ENCODE results near the gene RALGAPA1. TPM values are rescaled to one million over a fixed set of nuclear protein-coding genes. Genes with fewer than 3 reads are reported as not detected.

Gene RALGAPA1
- total and polyA plus RNA-seq, 2 experiments from 2014 or later = 21.9 to 27.3 TPM

- TF ChIP-seq REST (IDR thresholded peaks at IDR 0.05; ENCODE audit: unreplicated experiment) (no peak), NANOG (IDR thresholded peaks at IDR 0.05; ENCODE audit: borderline replicate concordance) (no peak), EZH2 (IDR thresholded peaks at IDR 0.05; ENCODE audit: low read depth, unreplicated experiment) (no peak), POLR2AphosphoS5 (IDR thresholded peaks at IDR 0.05; ENCODE audit: low read depth) (no peak), JUNB (IDR thresholded peaks at IDR 0.05; ENCODE audit: unreplicated experiment) (no peak)
- TF ChIP-seq, protein P1, sequence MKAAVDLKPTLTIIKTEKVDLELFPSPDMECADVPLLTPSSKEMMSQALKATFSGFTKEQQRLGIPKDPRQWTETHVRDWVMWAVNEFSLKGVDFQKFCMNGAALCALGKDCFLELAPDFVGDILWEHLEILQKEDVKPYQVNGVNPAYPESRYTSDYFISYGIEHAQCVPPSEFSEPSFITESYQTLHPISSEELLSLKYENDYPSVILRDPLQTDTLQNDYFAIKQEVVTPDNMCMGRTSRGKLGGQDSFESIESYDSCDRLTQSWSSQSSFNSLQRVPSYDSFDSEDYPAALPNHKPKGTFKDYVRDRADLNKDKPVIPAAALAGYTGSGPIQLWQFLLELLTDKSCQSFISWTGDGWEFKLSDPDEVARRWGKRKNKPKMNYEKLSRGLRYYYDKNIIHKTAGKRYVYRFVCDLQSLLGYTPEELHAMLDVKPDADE (IDR thresholded peaks at IDR 0.05) = no peak
These were observed 94.0 kb downstream of the RALGAPA1 start (continued) for GRCh38 chr14:35715079-35715478.

DNA sequence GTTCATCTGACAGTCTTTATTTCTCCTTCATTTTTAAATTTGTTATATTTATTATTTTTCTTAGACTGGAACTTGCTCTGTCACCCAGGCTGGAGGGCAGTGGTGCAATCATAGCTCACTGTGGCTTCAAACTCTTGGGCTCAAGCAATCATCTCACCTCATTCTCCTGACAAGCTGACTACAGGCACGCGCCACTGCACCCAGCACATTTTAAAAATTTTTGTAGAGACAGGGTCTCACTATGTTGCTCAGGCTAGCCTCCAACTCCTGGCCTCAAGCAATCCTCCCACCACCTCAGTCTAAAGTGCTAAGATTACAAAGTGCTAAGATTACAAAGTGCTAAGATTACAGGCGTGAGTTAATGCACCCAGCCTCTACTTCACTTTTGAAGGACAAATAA, 96.6 kb downstream of the RALGAPA1 start:
- DNase-seq (ENCODE audit: low spot score) (no peak), ATAC-seq (no peak)
- Histone ChIP-seq H3K36me3 (ENCODE audit: insufficient read depth) (no peaks in the 10 kb centered on the region), H3K27ac (ENCODE audit: low read depth) (no peak overlapping the region), H3K4me2 (no peak overlapping the region), H2AFZ (no peak overlapping the region), H3F3A (replicated peaks; ENCODE audit: low read depth) (no peaks in the 10 kb centered on the region), H4K20me1 (replicated peaks; ENCODE audit: insufficient read depth) (no peaks in the 10 kb centered on the region), H3K27me3 (ENCODE audit: insufficient read depth) (no peaks in the 10 kb centered on the region), H3K9me2 (ENCODE audit: insufficient read depth) (no peaks in the 10 kb centered on the region), H3K79me2 (replicated peaks; ENCODE audit: insufficient read depth) (no peaks in the 10 kb centered on the region), H3K4me1 (ENCODE audit: insufficient read depth) (no peaks in the 10 kb centered on the region), H3K4me3 (no peak overlapping the region)
- peaks cover 7% of the 10 kb centered on the region; the same call in 2 of the 3 replicates for H3K36me3 Mint-ChIP-seq (ENCODE audit: low read depth)
- H3K4me1 Mint-ChIP-seq = peaks cover 4% of the 10 kb centered on the region; the same call in 2 of the 3 replicates
- no peak overlapping the region for H3K4me3 Mint-ChIP-seq
- no peak overlapping the region for H3K27ac Mint-ChIP-seq
- H3K27me3 Mint-ChIP-seq (ENCODE audit: insufficient read depth, low read depth, poor library complexity) = no peaks in the 10 kb centered on the region
- no peaks in the 10 kb centered on the region for H3K9me3 Mint-ChIP-seq
- TF ChIP-seq EZH2phosphoT487 (IDR thresholded peaks at IDR 0.05; ENCODE audit: unreplicated experiment) = no peak
- TF ChIP-seq, protein P2, sequence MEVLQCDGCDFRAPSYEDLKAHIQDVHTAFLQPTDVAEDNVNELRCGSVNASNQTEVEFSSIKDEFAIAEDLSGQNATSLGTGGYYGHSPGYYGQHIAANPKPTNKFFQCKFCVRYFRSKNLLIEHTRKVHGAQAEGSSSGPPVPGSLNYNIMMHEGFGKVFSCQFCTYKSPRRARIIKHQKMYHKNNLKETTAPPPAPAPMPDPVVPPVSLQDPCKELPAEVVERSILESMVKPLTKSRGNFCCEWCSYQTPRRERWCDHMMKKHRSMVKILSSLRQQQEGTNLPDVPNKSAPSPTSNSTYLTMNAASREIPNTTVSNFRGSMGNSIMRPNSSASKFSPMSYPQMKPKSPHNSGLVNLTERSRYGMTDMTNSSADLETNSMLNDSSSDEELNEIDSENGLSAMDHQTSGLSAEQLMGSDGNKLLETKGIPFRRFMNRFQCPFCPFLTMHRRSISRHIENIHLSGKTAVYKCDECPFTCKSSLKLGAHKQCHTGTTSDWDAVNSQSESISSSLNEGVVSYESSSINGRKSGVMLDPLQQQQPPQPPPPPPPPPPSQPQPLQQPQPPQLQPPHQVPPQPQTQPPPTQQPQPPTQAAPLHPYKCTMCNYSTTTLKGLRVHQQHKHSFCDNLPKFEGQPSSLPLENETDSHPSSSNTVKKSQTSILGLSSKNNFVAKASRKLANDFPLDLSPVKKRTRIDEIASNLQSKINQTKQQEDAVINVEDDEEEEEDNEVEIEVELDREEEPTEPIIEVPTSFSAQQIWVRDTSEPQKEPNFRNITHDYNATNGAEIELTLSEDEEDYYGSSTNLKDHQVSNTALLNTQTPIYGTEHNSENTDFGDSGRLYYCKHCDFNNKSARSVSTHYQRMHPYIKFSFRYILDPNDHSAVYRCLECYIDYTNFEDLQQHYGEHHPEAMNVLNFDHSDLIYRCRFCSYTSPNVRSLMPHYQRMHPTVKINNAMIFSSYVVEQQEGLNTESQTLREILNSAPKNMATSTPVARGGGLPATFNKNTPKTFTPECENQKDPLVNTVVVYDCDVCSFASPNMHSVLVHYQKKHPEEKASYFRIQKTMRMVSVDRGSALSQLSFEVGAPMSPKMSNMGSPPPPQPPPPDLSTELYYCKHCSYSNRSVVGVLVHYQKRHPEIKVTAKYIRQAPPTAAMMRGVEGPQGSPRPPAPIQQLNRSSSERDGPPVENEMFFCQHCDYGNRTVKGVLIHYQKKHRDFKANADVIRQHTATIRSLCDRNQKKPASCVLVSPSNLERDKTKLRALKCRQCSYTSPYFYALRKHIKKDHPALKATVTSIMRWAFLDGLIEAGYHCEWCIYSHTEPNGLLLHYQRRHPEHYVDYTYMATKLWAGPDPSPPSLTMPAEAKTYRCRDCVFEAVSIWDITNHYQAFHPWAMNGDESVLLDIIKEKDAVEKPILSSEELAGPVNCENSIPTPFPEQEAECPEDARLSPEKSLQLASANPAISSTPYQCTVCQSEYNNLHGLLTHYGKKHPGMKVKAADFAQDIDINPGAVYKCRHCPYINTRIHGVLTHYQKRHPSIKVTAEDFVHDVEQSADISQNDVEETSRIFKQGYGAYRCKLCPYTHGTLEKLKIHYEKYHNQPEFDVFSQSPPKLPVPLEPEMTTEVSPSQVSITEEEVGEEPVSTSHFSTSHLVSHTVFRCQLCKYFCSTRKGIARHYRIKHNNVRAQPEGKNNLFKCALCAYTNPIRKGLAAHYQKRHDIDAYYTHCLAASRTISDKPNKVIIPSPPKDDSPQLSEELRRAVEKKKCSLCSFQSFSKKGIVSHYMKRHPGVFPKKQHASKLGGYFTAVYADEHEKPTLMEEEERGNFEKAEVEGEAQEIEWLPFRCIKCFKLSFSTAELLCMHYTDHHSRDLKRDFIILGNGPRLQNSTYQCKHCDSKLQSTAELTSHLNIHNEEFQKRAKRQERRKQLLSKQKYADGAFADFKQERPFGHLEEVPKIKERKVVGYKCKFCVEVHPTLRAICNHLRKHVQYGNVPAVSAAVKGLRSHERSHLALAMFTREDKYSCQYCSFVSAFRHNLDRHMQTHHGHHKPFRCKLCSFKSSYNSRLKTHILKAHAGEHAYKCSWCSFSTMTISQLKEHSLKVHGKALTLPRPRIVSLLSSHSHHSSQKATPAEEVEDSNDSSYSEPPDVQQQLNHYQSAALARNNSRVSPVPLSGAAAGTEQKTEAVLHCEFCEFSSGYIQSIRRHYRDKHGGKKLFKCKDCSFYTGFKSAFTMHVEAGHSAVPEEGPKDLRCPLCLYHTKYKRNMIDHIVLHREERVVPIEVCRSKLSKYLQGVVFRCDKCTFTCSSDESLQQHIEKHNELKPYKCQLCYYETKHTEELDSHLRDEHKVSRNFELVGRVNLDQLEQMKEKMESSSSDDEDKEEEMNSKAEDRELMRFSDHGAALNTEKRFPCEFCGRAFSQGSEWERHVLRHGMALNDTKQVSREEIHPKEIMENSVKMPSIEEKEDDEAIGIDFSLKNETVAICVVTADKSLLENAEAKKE (CRISPR knock-in tag; IDR thresholded peaks at IDR 0.05) = no peak
- TF ChIP-seq, protein P1 (IDR thresholded peaks at IDR 0.05) = no peak
- no peak for TF ChIP-seq CREB1 (CRISPR knock-in tag; IDR thresholded peaks at IDR 0.05; ENCODE audit: low read depth)
- no peak for TF ChIP-seq POLR2AphosphoS5 (IDR thresholded peaks at IDR 0.05; ENCODE audit: low read depth)
- TF ChIP-seq ZNF331 (CRISPR knock-in tag; IDR thresholded peaks at IDR 0.05; ENCODE audit: low read depth) = no peak
- no peak for TF ChIP-seq EZH2 (IDR thresholded peaks at IDR 0.05; ENCODE audit: low read depth, unreplicated experiment)
- TF ChIP-seq STAT1 (IDR thresholded peaks at IDR 0.05; ENCODE audit: unreplicated experiment) = no peak

Data from GM23338 (cell line).